Stromal cell of bone marrow (primary cell): ENCODE results near the gene IRAK2.
"Not testable (repeated sequence)": the region's sequence is repeated elsewhere in the genome, so short reads cannot be mapped to it uniquely, and the experiment has no call there.

Source experiments
- DNase-seq: peaks from one replicate; pipeline ENCODE4 v3.0.0-alpha.2; 2012; ENCODE audit warnings: low read depth

The IRAK2 gene

GRCh38 chr3:10164546-10165393 lies at the start of gene IRAK2:
IRAK2 (plus strand) TSS chr3:10164919; CDS start chr3:10164955, 36 bp downstream.
- peak; percentile 37 for DNase-seq

- peak; percentile 94 for DNase-seq
These were observed 49.2 kb upstream of the IRAK2 start, which contains the start of gene BRK1 for GRCh38 chr3:10115326-10116137. BRK1 (plus strand) TSS chr3:10115675; CDS start chr3:10115702, 27 bp downstream.

GRCh38 chr3:10116138-10116460 lies 48.6 kb upstream of the IRAK2 start:
- peak; percentile 8 for DNase-seq

- DNase-seq: no peak
These were observed 47.8 kb upstream of the IRAK2 start for GRCh38 chr3:10116928-10117327.

- DNase-seq: no peak
These were observed 45.3 kb upstream of the IRAK2 start for GRCh38 chr3:10119376-10119775.

- DNase-seq: no peak
These were observed 43.7 kb upstream of the IRAK2 start for GRCh38 chr3:10121064-10121463.

- DNase-seq: no peak
These were observed 42.0 kb upstream of the IRAK2 start for GRCh38 chr3:10122724-10123123.

GRCh38 chr3:10135872-10136271 lies 28.8 kb upstream of the IRAK2 start:
- not testable (repeated sequence) for DNase-seq

GRCh38 chr3:10136426-10137005 lies 28.2 kb upstream of the IRAK2 start:
- no peak for DNase-seq

- no peak for DNase-seq
These were observed 27.5 kb upstream of the IRAK2 start for GRCh38 chr3:10137178-10137577.

GRCh38 chr3:10140996-10141546 lies 23.6 kb upstream of the IRAK2 start:
- DNase-seq: no peak

- no peak for DNase-seq
These were observed 21.8 kb upstream of the IRAK2 start for GRCh38 chr3:10142707-10143560.

- no peak for DNase-seq
These were observed 19.0 kb upstream of the IRAK2 start for GRCh38 chr3:10145685-10146084.

GRCh38 chr3:10149226-10149625 lies 15.5 kb upstream of the IRAK2 start:
- no peak for DNase-seq

- DNase-seq: no peak
These were observed 13.7 kb upstream of the IRAK2 start for GRCh38 chr3:10150987-10151386.

GRCh38 chr3:10154335-10155122 lies 10.2 kb upstream of the IRAK2 start:
- no peak for DNase-seq

GRCh38 chr3:10155123-10155472 lies 9.6 kb upstream of the IRAK2 start:
- DNase-seq: no peak

- DNase-seq: no peak
These were observed 9.1 kb upstream of the IRAK2 start for GRCh38 chr3:10155658-10156057.

GRCh38 chr3:10157031-10157430 lies 7.7 kb upstream of the IRAK2 start:
- no peak for DNase-seq

- not testable (repeated sequence) for DNase-seq
These were observed 6.2 kb upstream of the IRAK2 start for GRCh38 chr3:10158555-10158954.

GRCh38 chr3:10160346-10160745 lies 4.4 kb upstream of the IRAK2 start:
- DNase-seq: peak; percentile 61
